Measurements from ENCODE around the gene GPRASP1.

The GPRASP1 gene

GRCh38 chrX:102697494-102697893, 46.2 kb downstream of the GPRASP1 start:
- DNase-seq, result no peak

Measured in NCI-H1930 (cell line).